DMS 273 treated with DMSO at 0.1 percent for 48 hours (cell line): ENCODE measurements around the gene LRRK1.

ENCODE experiments used
- DNase-seq: peaks from one replicate; lab custom pipeline; 2025; lab: John Stamatoyannopoulos, UW

LRRK1 gene

GRCh38 chr15:101044625-101045235, 125.6 kb downstream of the LRRK1 start:
- DNase-seq: no peak

GRCh38 chr15:101045236-101045646, 126.1 kb downstream of the LRRK1 start:
- DNase-seq: no peak

GRCh38 chr15:101045835-101046691, 126.9 kb downstream of the LRRK1 start:
- DNase-seq: no peak

GRCh38 chr15:101046826-101047225, 127.7 kb downstream of the LRRK1 start:
- no peak for DNase-seq

GRCh38 chr15:101047301-101047781, 128.2 kb downstream of the LRRK1 start:
- no peak for DNase-seq

GRCh38 chr15:101048176-101048575, 129.0 kb downstream of the LRRK1 start:
- DNase-seq: no peak

GRCh38 chr15:101048581-101049030, 129.4 kb downstream of the LRRK1 start:
- DNase-seq: no peak

- no peak for DNase-seq
These were observed 130.1 kb downstream of the LRRK1 start for GRCh38 chr15:101049282-101049681.

- no peak for DNase-seq
These were observed 130.9 kb downstream of the LRRK1 start for GRCh38 chr15:101049856-101050622.

GRCh38 chr15:101050623-101051290, 131.6 kb downstream of the LRRK1 start:
- DNase-seq: no peak

GRCh38 chr15:101051291-101052030, 132.3 kb downstream of the LRRK1 start:
- DNase-seq: no peak

GRCh38 chr15:101052031-101052620, 133.0 kb downstream of the LRRK1 start:
- no peak for DNase-seq

- DNase-seq: no peak
These were observed 133.5 kb downstream of the LRRK1 start for GRCh38 chr15:101052681-101053121.

GRCh38 chr15:101053261-101053660, 134.1 kb downstream of the LRRK1 start:
- DNase-seq: no peak

GRCh38 chr15:101054116-101054515, 135.0 kb downstream of the LRRK1 start:
- no peak for DNase-seq

- no peak for DNase-seq
These were observed 135.8 kb downstream of the LRRK1 start for GRCh38 chr15:101054991-101055390.

- DNase-seq: no peak
These were observed 136.3 kb downstream of the LRRK1 start for GRCh38 chr15:101055411-101055810.

GRCh38 chr15:101056366-101057334, 137.5 kb downstream of the LRRK1 start:
- no peak for DNase-seq

- no peak for DNase-seq
These were observed 138.8 kb downstream of the LRRK1 start for GRCh38 chr15:101057841-101058407.
